Prostate gland (tissue), 2 donors: ENCODE measurements around the gene DPYSL3.

Source experiments
- CTCF ChIP-seq, 4 experiments: fragments of 200-600 bp in 2 of 4; fragments of 450-650 bp in 2 of 4; sonication (generic) in 2 of 4; IDR thresholded peaks; 1 replicate in 3 of 4; 2 replicates in 1 of 4; pipeline ENCODE4 v1.5.1; 2016 to 2019; ENCODE audit warnings: antibody characterized with exemption in 4 of 4, mild to moderate bottlenecking in 2 of 4, moderate library complexity in 2 of 4
- POLR2A ChIP-seq: fragments of 450-650 bp; IDR thresholded peaks from one replicate; pipeline ENCODE4 v1.6.1; 2016; ENCODE audit warnings: antibody characterized with exemption, mild to moderate bottlenecking
- POLR2AphosphoS5 ChIP-seq: sonication (generic); formaldehyde crosslinking; IDR thresholded peaks from one replicate; pipeline ENCODE4 v1.6.1; 2017; ENCODE audit warnings: antibody characterized with exemption

DNA sequence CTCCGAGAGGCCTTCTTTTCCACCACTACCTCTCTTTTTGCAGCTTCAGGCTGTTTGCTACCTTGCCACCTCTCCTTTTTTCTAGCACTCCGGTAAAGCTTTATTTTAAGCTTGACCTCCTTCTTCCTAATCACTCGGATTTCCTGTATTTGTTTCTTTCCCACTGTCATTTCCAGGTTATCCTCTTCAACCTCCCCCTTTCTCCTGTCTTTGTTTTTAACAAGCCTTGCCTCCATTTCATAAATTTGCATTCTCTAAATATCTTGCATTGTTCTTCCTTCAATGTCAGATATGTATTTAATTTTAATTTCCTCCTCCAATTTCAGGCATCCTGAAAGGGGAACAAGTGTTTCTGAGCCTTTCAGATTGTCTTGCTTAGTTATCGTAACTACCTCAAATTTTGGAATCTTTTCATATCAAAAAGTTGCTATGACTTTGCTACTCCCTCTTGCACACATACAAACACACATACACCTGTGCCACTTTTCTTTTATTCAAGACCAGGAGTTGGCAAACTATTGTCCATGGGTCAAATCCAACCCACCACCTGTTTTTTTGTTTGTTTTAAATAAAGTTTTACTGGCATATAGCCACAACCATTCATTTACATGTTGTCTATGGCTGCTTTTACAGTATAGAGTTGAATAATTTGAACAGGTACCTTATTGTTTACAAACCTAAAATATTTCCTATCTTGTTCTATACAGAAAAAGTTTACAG lies 22.7 kb downstream of the DPYSL3 start:
- TF ChIP-seq CTCF (IDR thresholded peaks at IDR 0.05) (no peak), POLR2A (no peak), POLR2AphosphoS5 (no peak)
